GM23338 (cell line): ENCODE results near the gene CCDC152. TPM values are rescaled to one million over a fixed set of nuclear protein-coding genes. Genes with fewer than 3 reads are reported as not detected.

Experiments
- ATAC-seq: fragments of 200-7000 bp; cut with Tn5 transposase; 3 replicates; pipeline ENCODE4 v1.9.1; 2020
- DNase-seq: peaks from one replicate; pipeline ENCODE4 v3.0.0-alpha.2; 2015; ENCODE audit warnings: low spot score
- H2AFZ ChIP-seq: fragments of 200-600 bp; sonication (generic); 2 replicates; pipeline ENCODE4 v1.8.0; 2016; ENCODE audit warnings: antibody characterized with exemption, mild to moderate bottlenecking, moderate library complexity
- H3F3A ChIP-seq: fragments of 200-600 bp; sonication (generic); replicated peaks from 2 replicates; pipeline ENCODE4 v1.8.0; 2017; ENCODE audit warnings: antibody characterized with exemption, mixed run types, low read depth
- H3K27ac ChIP-seq: fragments of 200-600 bp; sonication (generic); 2 replicates; pipeline ENCODE4 v1.6.1; 2016; ENCODE audit warnings: low read depth
- H3K27me3 ChIP-seq: fragments of 200-600 bp; sonication (generic); 2 replicates; pipeline ENCODE4 v1.8.0; 2016; ENCODE audit warnings: mild to moderate bottlenecking, mixed run types, moderate library complexity; ENCODE audit not compliant: insufficient read depth
- H3K36me3 ChIP-seq: fragments of 200-600 bp; sonication (generic); 2 replicates; pipeline ENCODE4 v1.8.0; 2016; ENCODE audit warnings: mild to moderate bottlenecking; ENCODE audit not compliant: insufficient read depth
- H3K4me1 ChIP-seq: fragments of 200-600 bp; sonication (generic); 2 replicates; pipeline ENCODE4 v1.8.0; 2016; ENCODE audit warnings: mild to moderate bottlenecking, moderate library complexity; ENCODE audit not compliant: insufficient read depth
- H3K4me2 ChIP-seq: fragments of 200-600 bp; sonication (generic); 2 replicates; pipeline ENCODE4 v1.7.1; 2017; ENCODE audit warnings: mixed run types
- H3K4me3 ChIP-seq: fragments of 200-600 bp; sonication (generic); 2 replicates; pipeline ENCODE4 v1.6.1; 2016; ENCODE audit warnings: mixed run types
- H3K79me2 ChIP-seq: fragments of 200-600 bp; sonication (generic); replicated peaks from 2 replicates; pipeline ENCODE4 v1.8.0; 2017; ENCODE audit warnings: mild to moderate bottlenecking; ENCODE audit not compliant: insufficient read depth
- H3K9me2 ChIP-seq: fragments of 200-600 bp; sonication (generic); 2 replicates; pipeline ENCODE4 v1.8.0; 2017; ENCODE audit not compliant: insufficient read depth
- H4K20me1 ChIP-seq: fragments of 200-600 bp; sonication (generic); replicated peaks from 2 replicates; pipeline ENCODE4 v1.8.0; 2017; ENCODE audit warnings: mild to moderate bottlenecking; ENCODE audit not compliant: insufficient read depth
- H3K27ac Mint-ChIP-seq: 2 replicates; pipeline ENCODE4 v1.8.0; 2020; ENCODE audit warnings: inconsistent platforms, mild to moderate bottlenecking, moderate library complexity, mixed read lengths
- H3K27me3 Mint-ChIP-seq: 3 replicates; pipeline ENCODE4 v1.8.0; 2022; ENCODE audit warnings: low read depth, mild to moderate bottlenecking, moderate library complexity, mixed read lengths, inconsistent platforms; ENCODE audit not compliant: insufficient read depth, poor library complexity
- H3K36me3 Mint-ChIP-seq: 3 replicates; pipeline ENCODE4 v1.8.0; 2021; ENCODE audit warnings: low read depth, mild to moderate bottlenecking, inconsistent platforms, moderate library complexity, mixed read lengths
- H3K4me1 Mint-ChIP-seq: 3 replicates; pipeline ENCODE4 v1.8.0; 2020; ENCODE audit warnings: mild to moderate bottlenecking, inconsistent platforms, mixed read lengths
- H3K4me3 Mint-ChIP-seq: 3 replicates; pipeline ENCODE4 v1.8.0; 2021; ENCODE audit warnings: moderate library complexity, mild to moderate bottlenecking, inconsistent platforms, mixed read lengths
- H3K9me3 Mint-ChIP-seq: 3 replicates; pipeline ENCODE4 v1.8.0; 2020; ENCODE audit warnings: moderate library complexity, mild to moderate bottlenecking, inconsistent platforms, mixed read lengths
- CREB1 ChIP-seq: fragments of 250-450 bp; sonication (Bioruptor Pico); IDR thresholded peaks from 2 replicates; pipeline ENCODE4 v1.5.0; 2020; ENCODE audit warnings: low read depth, mild to moderate bottlenecking, moderate library complexity
- CTCF ChIP-seq, 2 experiments: fragments of 200-600 bp in 1 of 2; sonication (generic) in 1 of 2; conservative IDR thresholded peaks; 2 replicates each; pipeline versions ENCODE4 v1.5.1 to v1.6.1; 2016 to 2017; ENCODE audit warnings: antibody characterized with exemption in 2 of 2, low read depth in 2 of 2, mild to moderate bottlenecking in 2 of 2, moderate library complexity in 1 of 2
- ETS1 ChIP-seq: IDR thresholded peaks from 2 replicates; pipeline ENCODE4 v1.6.1; 2016; ENCODE audit warnings: antibody characterized with exemption
- EZH2 ChIP-seq: fragments of 200-600 bp; sonication (generic); IDR thresholded peaks from one replicate; pipeline ENCODE4 v1.8.0; 2017; ENCODE audit warnings: antibody characterized with exemption, mild to moderate bottlenecking, low read depth; ENCODE audit not compliant: unreplicated experiment
- EZH2phosphoT487 ChIP-seq: fragments of 200-600 bp; sonication (generic); IDR thresholded peaks from one replicate; pipeline ENCODE4 v1.8.1; 2018; ENCODE audit warnings: antibody characterized with exemption; ENCODE audit not compliant: unreplicated experiment
- JUNB ChIP-seq: IDR thresholded peaks from one replicate; pipeline ENCODE4 v1.6.1; 2016; ENCODE audit warnings: antibody characterized with exemption; ENCODE audit not compliant: unreplicated experiment
- NANOG ChIP-seq: IDR thresholded peaks from 2 replicates; pipeline ENCODE4 v1.6.1; 2016; ENCODE audit warnings: antibody characterized with exemption, borderline replicate concordance
- POLR2AphosphoS5 ChIP-seq: IDR thresholded peaks from 2 replicates; pipeline ENCODE4 v1.6.1; 2016; ENCODE audit warnings: antibody characterized with exemption, low read depth
- STAT1 ChIP-seq: IDR thresholded peaks from one replicate; pipeline ENCODE4 v1.6.1; 2016; ENCODE audit warnings: antibody characterized with exemption; ENCODE audit not compliant: unreplicated experiment
- ZNF114 ChIP-seq: fragments of 250-450 bp; sonication (Bioruptor Pico); IDR thresholded peaks from 2 replicates; pipeline ENCODE4 v1.5.0; 2020; ENCODE audit warnings: mild to moderate bottlenecking, moderate library complexity
- ZNF331 ChIP-seq: fragments of 250-450 bp; sonication (Bioruptor Pico); IDR thresholded peaks from 2 replicates; pipeline ENCODE4 v1.5.0; 2020; ENCODE audit warnings: low read depth, mild to moderate bottlenecking, moderate library complexity
- polyA plus RNA-seq: library from polyadenylated mRNA; unstranded; fragments of >200 nt; fragmentation: Nextera tagmentation; extraction: Ambion mirVana; gene quantifications from 2 replicates; pipeline ENCODE4 v1.2.1, GENCODE V29; 2016
- total RNA-seq: library from RNA; depleted of rRNA; stranded (reverse); fragments of >200 nt; shearing (Covaris generic); gene quantifications from 2 replicates; pipeline ENCODE4 v1.2.3, GENCODE V29; 2014
- TF ChIP-seq, protein P1 (sequence below): fragments of 250-450 bp; sonication (Bioruptor Pico); IDR thresholded peaks from 2 replicates; pipeline ENCODE4 v1.5.0; 2020; ENCODE audit warnings: mild to moderate bottlenecking, moderate library complexity
- TF ChIP-seq, protein P2 (sequence below): IDR thresholded peaks from one replicate; pipeline ENCODE4 v1.6.1; 2018; ENCODE audit warnings: antibody characterized with exemption; ENCODE audit not compliant: unreplicated experiment

CCDC152 gene
- total and polyA plus RNA-seq, 2 experiments from 2014 or later: 16.2 to 75.9 TPM

DNA sequence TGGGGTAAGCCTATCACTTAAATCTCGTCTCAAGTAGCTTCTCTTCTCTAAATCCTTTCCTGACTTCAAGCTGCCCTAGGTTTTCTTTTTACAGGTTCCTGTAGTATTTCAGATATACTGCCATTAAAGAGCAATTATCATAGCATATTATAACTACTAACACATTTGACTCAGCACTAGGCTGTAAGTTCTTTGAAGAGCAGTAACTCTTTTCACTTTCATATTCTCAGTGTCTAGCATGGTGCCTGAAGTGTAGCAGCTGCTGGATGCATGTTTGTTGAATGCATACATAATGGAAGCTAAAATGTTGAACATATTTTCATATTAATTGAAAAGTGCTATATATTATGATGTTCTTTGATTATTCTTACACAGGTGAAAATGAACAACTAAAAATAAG is 22.5 kb downstream of the CCDC152 start:
- Mint-ChIP-seq H3K27ac (no peak overlapping the region), H3K9me3 (no peaks in the 10 kb centered on the region; the same call in 2 of the 3 replicates), H3K27me3 (peaks cover 2% of the 10 kb centered on the region), H3K4me3 (no peak overlapping the region), H3K36me3 (peaks cover under 1% of the 10 kb centered on the region; the same call in 1 of the 3 replicates), H3K4me1 (peaks cover 4% of the 10 kb centered on the region)
- Histone ChIP-seq H4K20me1 (no peaks in the 10 kb centered on the region), H3K27me3 (no peaks in the 10 kb centered on the region), H3K9me2 (no peaks in the 10 kb centered on the region), H3K79me2 (no peaks in the 10 kb centered on the region), H3K4me2 (no peak overlapping the region), H3K4me3 (no peak overlapping the region), H3F3A (no peaks in the 10 kb centered on the region), H3K36me3 (no peaks in the 10 kb centered on the region), H2AFZ (no peak overlapping the region), H3K27ac (no peak overlapping the region), H3K4me1 (peaks cover 17% of the 10 kb centered on the region)
- DNase-seq (no peak), ATAC-seq (no peak)
- TF ChIP-seq CREB1: no peak
- TF ChIP-seq NANOG: no peak
- no peak for TF ChIP-seq EZH2
- TF ChIP-seq, protein P1, sequence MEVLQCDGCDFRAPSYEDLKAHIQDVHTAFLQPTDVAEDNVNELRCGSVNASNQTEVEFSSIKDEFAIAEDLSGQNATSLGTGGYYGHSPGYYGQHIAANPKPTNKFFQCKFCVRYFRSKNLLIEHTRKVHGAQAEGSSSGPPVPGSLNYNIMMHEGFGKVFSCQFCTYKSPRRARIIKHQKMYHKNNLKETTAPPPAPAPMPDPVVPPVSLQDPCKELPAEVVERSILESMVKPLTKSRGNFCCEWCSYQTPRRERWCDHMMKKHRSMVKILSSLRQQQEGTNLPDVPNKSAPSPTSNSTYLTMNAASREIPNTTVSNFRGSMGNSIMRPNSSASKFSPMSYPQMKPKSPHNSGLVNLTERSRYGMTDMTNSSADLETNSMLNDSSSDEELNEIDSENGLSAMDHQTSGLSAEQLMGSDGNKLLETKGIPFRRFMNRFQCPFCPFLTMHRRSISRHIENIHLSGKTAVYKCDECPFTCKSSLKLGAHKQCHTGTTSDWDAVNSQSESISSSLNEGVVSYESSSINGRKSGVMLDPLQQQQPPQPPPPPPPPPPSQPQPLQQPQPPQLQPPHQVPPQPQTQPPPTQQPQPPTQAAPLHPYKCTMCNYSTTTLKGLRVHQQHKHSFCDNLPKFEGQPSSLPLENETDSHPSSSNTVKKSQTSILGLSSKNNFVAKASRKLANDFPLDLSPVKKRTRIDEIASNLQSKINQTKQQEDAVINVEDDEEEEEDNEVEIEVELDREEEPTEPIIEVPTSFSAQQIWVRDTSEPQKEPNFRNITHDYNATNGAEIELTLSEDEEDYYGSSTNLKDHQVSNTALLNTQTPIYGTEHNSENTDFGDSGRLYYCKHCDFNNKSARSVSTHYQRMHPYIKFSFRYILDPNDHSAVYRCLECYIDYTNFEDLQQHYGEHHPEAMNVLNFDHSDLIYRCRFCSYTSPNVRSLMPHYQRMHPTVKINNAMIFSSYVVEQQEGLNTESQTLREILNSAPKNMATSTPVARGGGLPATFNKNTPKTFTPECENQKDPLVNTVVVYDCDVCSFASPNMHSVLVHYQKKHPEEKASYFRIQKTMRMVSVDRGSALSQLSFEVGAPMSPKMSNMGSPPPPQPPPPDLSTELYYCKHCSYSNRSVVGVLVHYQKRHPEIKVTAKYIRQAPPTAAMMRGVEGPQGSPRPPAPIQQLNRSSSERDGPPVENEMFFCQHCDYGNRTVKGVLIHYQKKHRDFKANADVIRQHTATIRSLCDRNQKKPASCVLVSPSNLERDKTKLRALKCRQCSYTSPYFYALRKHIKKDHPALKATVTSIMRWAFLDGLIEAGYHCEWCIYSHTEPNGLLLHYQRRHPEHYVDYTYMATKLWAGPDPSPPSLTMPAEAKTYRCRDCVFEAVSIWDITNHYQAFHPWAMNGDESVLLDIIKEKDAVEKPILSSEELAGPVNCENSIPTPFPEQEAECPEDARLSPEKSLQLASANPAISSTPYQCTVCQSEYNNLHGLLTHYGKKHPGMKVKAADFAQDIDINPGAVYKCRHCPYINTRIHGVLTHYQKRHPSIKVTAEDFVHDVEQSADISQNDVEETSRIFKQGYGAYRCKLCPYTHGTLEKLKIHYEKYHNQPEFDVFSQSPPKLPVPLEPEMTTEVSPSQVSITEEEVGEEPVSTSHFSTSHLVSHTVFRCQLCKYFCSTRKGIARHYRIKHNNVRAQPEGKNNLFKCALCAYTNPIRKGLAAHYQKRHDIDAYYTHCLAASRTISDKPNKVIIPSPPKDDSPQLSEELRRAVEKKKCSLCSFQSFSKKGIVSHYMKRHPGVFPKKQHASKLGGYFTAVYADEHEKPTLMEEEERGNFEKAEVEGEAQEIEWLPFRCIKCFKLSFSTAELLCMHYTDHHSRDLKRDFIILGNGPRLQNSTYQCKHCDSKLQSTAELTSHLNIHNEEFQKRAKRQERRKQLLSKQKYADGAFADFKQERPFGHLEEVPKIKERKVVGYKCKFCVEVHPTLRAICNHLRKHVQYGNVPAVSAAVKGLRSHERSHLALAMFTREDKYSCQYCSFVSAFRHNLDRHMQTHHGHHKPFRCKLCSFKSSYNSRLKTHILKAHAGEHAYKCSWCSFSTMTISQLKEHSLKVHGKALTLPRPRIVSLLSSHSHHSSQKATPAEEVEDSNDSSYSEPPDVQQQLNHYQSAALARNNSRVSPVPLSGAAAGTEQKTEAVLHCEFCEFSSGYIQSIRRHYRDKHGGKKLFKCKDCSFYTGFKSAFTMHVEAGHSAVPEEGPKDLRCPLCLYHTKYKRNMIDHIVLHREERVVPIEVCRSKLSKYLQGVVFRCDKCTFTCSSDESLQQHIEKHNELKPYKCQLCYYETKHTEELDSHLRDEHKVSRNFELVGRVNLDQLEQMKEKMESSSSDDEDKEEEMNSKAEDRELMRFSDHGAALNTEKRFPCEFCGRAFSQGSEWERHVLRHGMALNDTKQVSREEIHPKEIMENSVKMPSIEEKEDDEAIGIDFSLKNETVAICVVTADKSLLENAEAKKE (CRISPR knock-in tag): no peak
- no peak for TF ChIP-seq EZH2phosphoT487
- no peak for TF ChIP-seq STAT1
- TF ChIP-seq, protein P2, sequence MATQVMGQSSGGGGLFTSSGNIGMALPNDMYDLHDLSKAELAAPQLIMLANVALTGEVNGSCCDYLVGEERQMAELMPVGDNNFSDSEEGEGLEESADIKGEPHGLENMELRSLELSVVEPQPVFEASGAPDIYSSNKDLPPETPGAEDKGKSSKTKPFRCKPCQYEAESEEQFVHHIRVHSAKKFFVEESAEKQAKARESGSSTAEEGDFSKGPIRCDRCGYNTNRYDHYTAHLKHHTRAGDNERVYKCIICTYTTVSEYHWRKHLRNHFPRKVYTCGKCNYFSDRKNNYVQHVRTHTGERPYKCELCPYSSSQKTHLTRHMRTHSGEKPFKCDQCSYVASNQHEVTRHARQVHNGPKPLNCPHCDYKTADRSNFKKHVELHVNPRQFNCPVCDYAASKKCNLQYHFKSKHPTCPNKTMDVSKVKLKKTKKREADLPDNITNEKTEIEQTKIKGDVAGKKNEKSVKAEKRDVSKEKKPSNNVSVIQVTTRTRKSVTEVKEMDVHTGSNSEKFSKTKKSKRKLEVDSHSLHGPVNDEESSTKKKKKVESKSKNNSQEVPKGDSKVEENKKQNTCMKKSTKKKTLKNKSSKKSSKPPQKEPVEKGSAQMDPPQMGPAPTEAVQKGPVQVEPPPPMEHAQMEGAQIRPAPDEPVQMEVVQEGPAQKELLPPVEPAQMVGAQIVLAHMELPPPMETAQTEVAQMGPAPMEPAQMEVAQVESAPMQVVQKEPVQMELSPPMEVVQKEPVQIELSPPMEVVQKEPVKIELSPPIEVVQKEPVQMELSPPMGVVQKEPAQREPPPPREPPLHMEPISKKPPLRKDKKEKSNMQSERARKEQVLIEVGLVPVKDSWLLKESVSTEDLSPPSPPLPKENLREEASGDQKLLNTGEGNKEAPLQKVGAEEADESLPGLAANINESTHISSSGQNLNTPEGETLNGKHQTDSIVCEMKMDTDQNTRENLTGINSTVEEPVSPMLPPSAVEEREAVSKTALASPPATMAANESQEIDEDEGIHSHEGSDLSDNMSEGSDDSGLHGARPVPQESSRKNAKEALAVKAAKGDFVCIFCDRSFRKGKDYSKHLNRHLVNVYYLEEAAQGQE: no peak
- TF ChIP-seq ZNF331 (CRISPR knock-in tag): no peak
- TF ChIP-seq POLR2AphosphoS5: no peak
- no peak for TF ChIP-seq CTCF (conservative IDR thresholded peaks at IDR 0.05; ENCODE audit: low read depth in 2 of 2)
- TF ChIP-seq ZNF114 (CRISPR knock-in tag): no peak
- no peak for TF ChIP-seq JUNB
- TF ChIP-seq ETS1: no peak
